Left cardiac atrium (tissue), 4 donors: Measurements from ENCODE around the gene CDH6. TPM values are rescaled to one million over a fixed set of nuclear protein-coding genes. Genes with fewer than 3 reads are reported as not detected.

Experiments
- ATAC-seq, 2 donors: fragments of 200-7000 bp; cut with Tn5 transposase; one replicate each; pipeline ENCODE4 v1.9.1; 2020; ENCODE audit warnings: mild to moderate bottlenecking in 2 of 2, moderate library complexity in 2 of 2
- DNase-seq: peaks from one replicate; pipeline ENCODE4 v3.0.0-alpha.2; 2020
- intact Hi-C, 2 donors: fragments of 100-400 bp; cut with DNase I; formaldehyde crosslinking; loops; one replicate each; pipeline versions ENCODE4 v1.14.1 to v1.15.1; 2022 to 2023
- total RNA-seq, 2 donors: library from RNA; stranded (reverse); fragmentation: NEBNext Ultra II Directional; extraction: Animal tissue kit (Norgen Biotek cat#: 25700); gene quantifications; one replicate each; pipeline ENCODE4 v1.2.1, GENCODE V29; 2021
- donor health status: DM: no; HTN: yes; CAD: no.
- donor health status: DM: no; HTN: yes; CAD: no; lungs with severe emphysema.
- donor health status: DM: yes; HTN: yes; CAD: no.
- donor health status: Dilated cardiomyopathy.

CDH6 gene
- total RNA-seq, 2 donors from 2014 or later, result 2.2 to 2.3 TPM

DNA sequence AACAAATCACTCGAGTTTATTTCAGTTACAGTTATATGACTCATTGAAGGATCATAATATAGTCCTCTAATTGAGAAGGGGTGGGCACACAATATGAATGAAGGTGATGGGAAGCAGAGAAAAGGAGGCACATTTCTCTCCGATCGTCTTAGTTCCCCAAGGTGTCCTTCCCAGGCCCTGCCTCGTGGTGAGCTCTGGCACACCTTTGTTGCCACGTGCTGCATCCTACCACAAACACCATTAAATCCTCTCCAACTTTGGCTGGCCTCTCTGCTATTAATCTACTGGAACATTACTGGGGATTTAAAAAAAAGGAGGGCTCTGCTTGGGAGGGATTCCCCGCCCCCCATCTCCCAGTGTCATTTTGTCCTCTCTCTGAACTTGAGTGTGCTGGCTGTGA is 42.9 kb downstream of the CDH6 start:
- ATAC-seq (no peak), DNase-seq (no peak)
- intact Hi-C loops, result no loop called here

- DNase-seq (no peak), ATAC-seq (no peak)
- intact Hi-C loops, result no loop called here
Measured at GRCh38 chr5:31237174-31237573, 43.7 kb downstream of the CDH6 start.

DNA sequence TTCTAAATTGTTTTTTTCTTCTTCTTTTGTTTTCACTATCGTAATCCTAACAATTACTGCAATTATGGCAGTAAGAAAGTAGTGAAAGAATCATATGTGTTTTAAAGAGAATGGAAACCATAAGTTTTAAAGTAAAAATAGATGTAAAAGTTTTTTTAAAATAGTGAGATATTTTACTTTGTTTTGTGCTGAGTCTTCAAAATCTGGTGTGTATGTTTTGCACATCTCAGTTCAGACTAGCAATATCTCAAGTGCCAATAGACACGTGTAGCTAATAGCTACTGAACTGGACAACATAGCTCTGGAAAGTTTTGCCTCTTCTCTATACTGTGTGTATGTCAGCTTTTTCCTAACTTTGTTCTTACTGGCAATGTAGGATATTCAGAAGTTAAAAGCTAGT is 45.0 kb downstream of the CDH6 start:
- intact Hi-C loops, result no loop called here
- ATAC-seq (no peak), DNase-seq (no peak)

DNA sequence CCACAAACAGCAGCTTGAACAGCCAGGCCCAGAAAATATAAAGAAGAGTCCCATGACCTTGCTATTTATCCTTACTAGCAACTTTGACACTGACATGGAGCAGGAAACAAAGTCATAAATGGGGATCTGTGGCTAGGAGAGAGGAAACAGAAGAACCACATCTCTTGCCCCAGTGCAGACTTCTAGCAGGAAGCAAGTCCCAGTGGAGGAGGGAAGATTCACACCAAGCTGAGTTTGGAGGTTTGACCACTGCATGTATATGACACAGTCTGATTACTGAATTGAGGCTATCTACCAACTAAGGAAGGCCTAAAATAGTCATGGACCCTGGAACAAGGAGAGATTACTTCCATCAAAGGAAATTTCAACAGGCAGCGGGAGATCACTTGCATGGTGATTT is 51.4 kb downstream of the CDH6 start:
- no peak for ATAC-seq
- intact Hi-C loops, result no loop called here
- no peak for DNase-seq

DNA sequence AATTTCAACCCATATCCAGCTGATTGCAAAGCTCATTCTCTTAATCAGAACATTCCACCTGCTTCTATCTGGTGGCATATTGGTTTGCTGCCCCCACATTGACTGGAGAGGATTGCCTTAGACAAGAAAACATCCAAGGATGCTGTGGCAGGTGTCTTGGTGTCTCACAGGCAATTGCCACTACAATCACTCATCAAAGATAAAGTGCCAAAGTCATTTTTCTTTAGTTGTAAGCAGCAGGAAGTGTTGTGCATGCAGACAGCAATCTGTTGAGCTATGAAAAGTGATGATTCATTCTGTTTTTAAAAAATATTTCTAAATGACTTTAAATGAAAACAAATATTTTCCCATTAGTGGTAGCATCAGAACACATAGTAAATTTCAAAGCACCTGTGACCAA is 53.9 kb downstream of the CDH6 start:
- ATAC-seq, result no peak
- no peak for DNase-seq
- intact Hi-C loops, result no loop called here

- DNase-seq (no peak), ATAC-seq (no peak)
- intact Hi-C loops, result no loop called here
Measured at GRCh38 chr5:31250201-31250600, 56.7 kb downstream of the CDH6 start.

DNA sequence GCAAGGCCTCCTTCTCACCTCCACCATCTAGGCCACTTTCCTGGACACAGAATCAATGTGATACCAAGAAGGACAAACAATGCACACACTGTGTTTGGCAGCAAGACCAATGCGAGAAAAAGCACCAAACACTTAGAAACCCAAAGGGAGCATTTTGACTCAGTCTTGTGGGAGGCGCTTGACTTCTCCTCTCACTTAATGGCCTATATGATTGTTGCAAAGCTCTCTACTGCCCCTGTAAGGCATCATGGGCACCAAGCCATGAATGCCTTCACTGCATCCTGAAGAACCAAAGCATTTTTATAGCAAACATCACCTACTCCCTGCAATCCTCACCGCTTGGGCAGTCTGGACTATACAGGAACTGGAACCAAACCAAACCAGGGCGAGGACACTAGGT is 57.5 kb downstream of the CDH6 start:
- ATAC-seq (no peak), DNase-seq (no peak)
- intact Hi-C loops, result no loop called here

- ATAC-seq, result no peak
- DNase-seq, result no peak
- intact Hi-C loops, result no loop called here
Measured at GRCh38 chr5:31255041-31255440, 61.6 kb downstream of the CDH6 start.

DNA sequence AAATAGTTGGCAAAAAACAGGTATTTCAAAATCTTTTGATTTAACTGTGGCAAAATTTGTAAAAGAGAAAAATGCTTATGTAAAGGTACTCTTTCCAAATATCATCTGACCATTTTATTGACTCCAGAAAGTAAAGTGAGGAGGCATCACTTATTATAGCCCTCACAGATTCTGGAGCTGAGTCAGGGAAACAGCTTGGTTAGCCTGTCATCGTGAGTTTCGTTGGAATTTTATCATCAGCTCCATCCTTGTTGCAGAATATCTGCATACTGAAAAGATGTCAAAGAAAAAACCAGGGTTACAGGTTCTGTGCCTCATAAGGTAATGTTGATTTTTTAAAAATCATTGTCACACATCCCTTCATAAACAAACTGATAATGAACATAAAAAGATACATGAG is 74.8 kb downstream of the CDH6 start:
- ATAC-seq (no peak), DNase-seq (no peak)
- intact Hi-C loops, result no loop called here

- ATAC-seq (no peak), DNase-seq (no peak)
- intact Hi-C loops, result no loop called here
Measured at GRCh38 chr5:31268686-31269085, 75.2 kb downstream of the CDH6 start.

- no peak for DNase-seq
- intact Hi-C loops, result no loop called here
- ATAC-seq, result no peak
Measured at GRCh38 chr5:31269259-31269658, 75.8 kb downstream of the CDH6 start.

DNA sequence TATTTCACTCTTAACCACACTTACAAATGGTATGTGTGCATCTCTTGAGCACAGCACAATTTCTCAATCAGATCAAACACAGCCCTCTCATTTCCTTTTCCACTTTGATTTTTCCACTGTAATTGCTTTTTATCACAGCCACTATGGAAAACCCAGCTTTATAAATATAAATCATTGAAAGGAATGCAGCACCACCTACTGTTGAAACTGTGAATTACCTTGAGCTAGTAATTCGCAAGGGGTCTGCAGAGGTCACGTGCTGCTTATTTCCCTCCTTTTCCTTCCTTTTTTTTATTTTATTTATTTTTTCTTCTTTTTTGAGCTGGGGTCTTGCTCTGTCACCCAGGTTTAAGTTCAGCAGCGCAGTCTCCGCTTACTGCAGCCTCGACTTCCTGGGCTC is 76.9 kb downstream of the CDH6 start:
- no peak for DNase-seq
- ATAC-seq, result no peak
- intact Hi-C loops, result no loop called here

DNA sequence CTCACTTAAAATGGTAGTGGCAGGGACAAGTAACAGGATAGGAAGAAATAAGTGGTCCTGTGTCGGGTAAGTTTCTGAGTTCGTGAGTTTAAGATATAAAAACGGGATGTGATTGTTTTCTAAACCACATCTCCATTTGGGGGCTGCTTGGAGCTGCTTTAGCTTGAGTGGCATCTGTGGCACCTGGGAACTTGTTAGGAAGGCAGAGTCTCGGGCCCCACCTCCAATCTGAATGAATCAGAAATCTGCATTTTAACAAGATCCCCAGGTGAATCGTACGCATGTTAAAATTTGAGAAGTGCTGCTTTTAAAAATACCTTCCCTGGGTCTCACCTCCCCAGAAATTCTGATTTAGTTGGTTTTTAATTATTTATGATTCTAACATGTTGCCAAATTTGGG is 78.1 kb downstream of the CDH6 start:
- ATAC-seq, result no peak
- DNase-seq, result no peak
- intact Hi-C loops, result no loop called here

DNA sequence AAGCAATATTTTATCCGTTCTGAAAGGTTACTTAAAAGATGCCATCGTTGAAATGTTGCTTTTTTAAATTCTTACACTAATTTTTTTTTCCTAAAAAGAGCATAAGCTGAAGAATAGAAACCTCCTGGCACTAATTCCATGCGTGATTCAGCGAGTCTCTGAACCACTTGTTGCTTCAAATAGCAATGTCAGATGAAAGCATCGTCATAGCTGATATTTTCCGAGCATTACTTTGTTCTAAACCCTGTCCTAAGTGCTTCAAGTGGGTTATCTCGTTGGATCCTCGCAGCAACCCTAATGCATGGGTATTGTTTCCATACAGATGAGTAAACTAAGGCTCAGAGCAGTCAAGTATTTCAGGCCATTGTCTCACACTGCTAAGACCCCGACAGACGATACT is 79.7 kb downstream of the CDH6 start:
- intact Hi-C loops, result no loop called here
- ATAC-seq, result no peak
- DNase-seq, result no peak

- no peak for DNase-seq
- no peak for ATAC-seq
- intact Hi-C loops, result no loop called here
Measured at GRCh38 chr5:31273631-31274378, 80.3 kb downstream of the CDH6 start.

- ATAC-seq (no peak), DNase-seq (no peak)
- intact Hi-C loops, result no loop called here
Measured at GRCh38 chr5:31280210-31280609, 86.7 kb downstream of the CDH6 start.

- ATAC-seq (no peak), DNase-seq (no peak)
- intact Hi-C loops, result no loop called here
Measured at GRCh38 chr5:31283326-31283725, 89.8 kb downstream of the CDH6 start.

DNA sequence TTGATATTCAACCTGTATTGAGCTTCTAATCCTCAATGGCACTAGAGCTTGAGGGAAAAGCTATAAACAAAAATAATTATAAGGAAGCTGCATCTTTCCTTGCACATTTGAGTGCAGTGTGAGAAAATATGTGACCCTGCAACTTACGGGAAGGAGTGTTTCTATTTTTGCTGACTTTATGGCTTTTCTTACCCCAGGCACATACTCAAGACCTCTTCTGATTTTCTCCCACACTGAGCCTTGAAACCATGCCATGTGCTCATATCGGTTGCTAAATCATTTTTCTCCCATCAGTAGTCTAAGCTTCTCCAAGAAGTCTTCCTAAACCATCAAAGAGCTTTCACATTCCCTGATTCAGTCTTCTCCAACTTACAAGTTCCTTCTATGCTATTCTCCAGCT is 91.5 kb downstream of the CDH6 start:
- intact Hi-C loops, result no loop called here
- no peak for DNase-seq
- ATAC-seq, result no peak

DNA sequence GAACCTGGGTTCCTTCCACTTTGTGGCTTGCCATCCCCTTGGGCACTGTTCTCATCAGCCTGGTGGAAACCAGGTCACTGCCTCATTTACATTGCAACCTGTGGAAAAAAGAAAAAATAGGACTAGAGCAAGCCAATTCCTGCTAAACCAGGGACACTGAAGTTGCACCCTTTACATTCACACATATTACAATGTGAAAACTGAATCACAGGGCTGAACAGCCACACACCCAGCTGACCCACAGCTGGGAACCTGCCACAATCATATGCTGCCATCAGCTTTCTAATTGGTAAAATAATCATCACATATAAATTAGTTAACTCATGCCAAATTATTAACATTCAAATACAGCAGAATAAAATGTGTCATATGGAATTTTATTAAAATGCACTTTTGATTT is 94.5 kb downstream of the CDH6 start:
- DNase-seq (no peak), ATAC-seq (no peak)
- intact Hi-C loops, result no loop called here

DNA sequence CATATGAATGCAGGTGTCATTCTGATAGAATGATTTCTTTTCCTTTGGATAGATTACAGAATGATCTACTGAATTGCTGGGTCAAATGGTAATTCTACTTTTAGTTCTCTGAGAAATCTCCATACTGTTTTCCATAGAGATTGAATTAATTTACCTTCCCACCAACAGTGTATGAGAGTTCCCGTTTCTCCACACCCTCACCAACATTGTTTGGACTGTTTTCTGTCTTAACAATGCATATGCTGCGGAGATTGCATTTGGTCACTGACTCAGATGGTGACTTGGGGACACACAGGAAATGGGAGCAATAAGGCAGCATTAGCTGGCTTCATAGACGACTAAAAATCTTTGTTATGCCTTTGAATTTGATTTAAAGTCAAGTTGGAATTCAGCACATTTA is 95.9 kb downstream of the CDH6 start:
- ATAC-seq (no peak), DNase-seq (no peak)
- intact Hi-C loops, result no loop called here

- ATAC-seq (no peak), DNase-seq (no peak)
- intact Hi-C loops, result no loop called here
Measured at GRCh38 chr5:31291323-31291854, 97.9 kb downstream of the CDH6 start.

- no peak for DNase-seq
- intact Hi-C loops, result no loop called here
- ATAC-seq, result no peak
Measured at GRCh38 chr5:31300501-31300900, 107.0 kb downstream of the CDH6 start.
